Vagina (tissue), 2 donors: ENCODE results near the gene MRPL33. TPM values are rescaled to one million over a fixed set of nuclear protein-coding genes. Genes with fewer than 3 reads are reported as not detected.
A peak's percentile ranks its signal among the peaks of the same experiment; 100 is the strongest.

ENCODE experiments used
- DNase-seq, 2 donors: peaks; one replicate each; pipeline ENCODE4 v3.0.0-alpha.2; 2017; ENCODE audit errors: extremely low spot score in 2 of 2
- H3K27ac ChIP-seq: fragments of 200-600 bp; sonication (generic); one replicate; pipeline ENCODE4 v1.5.1; 2019
- H3K27me3 ChIP-seq: fragments of 200-600 bp; sonication (generic); one replicate; pipeline ENCODE4 v1.5.1; 2019
- H3K36me3 ChIP-seq, 2 donors: fragments of 200-600 bp; sonication (generic); one replicate each; pipeline ENCODE4 v1.5.1; 2017 to 2019
- H3K4me1 ChIP-seq: fragments of 200-600 bp; sonication (generic); one replicate; pipeline ENCODE4 v1.5.1; 2019
- H3K4me3 ChIP-seq, 2 donors: fragments of 200-600 bp; sonication (generic); 1 replicate in 1 of 2; 2 replicates in 1 of 2; pipeline ENCODE4 v1.5.1; 2016 to 2019
- H3K9me3 ChIP-seq: fragments of 200-600 bp; sonication (generic); one replicate; pipeline ENCODE4 v1.5.1; 2019
- POLR2A ChIP-seq, 2 donors: fragments of 450-650 bp; IDR thresholded peaks; one replicate each; pipeline ENCODE4 v1.6.1; 2017; ENCODE audit warnings: antibody characterized with exemption in 2 of 2, mild to moderate bottlenecking in 2 of 2, moderate library complexity in 2 of 2
- POLR2AphosphoS5 ChIP-seq, 2 donors: sonication (generic); formaldehyde crosslinking; IDR thresholded peaks; one replicate each; pipeline ENCODE4 v1.9.0; 2017; ENCODE audit warnings: antibody characterized with exemption in 2 of 2, mild to moderate bottlenecking in 2 of 2, low read depth in 1 of 2; ENCODE audit not compliant: insufficient read depth in 1 of 2
- intact Hi-C: fragments of 100-400 bp; cut with DNase I; formaldehyde crosslinking; loops from one replicate; pipeline ENCODE4 v1.15.1; 2023
- total RNA-seq: library from RNA; depleted of rRNA; stranded (reverse); fragments of >200 nt; gene quantifications from one replicate; pipeline ENCODE4 v1.2.3, GENCODE V29; 2016
- TF ChIP-seq, protein P1 (sequence below), 3 experiments: fragments of 450-650 bp in 2 of 3; fragments of 200-600 bp in 1 of 3; sonication (generic) in 1 of 3; IDR thresholded peaks; one replicate each; pipeline ENCODE4 v1.5.1; 2017 to 2019; ENCODE audit warnings: antibody characterized with exemption in 3 of 3, mild to moderate bottlenecking in 2 of 3, moderate library complexity in 2 of 3

MRPL33 gene
- total RNA-seq, 1 donor from 2014 or later = 87.7 TPM

DNA sequence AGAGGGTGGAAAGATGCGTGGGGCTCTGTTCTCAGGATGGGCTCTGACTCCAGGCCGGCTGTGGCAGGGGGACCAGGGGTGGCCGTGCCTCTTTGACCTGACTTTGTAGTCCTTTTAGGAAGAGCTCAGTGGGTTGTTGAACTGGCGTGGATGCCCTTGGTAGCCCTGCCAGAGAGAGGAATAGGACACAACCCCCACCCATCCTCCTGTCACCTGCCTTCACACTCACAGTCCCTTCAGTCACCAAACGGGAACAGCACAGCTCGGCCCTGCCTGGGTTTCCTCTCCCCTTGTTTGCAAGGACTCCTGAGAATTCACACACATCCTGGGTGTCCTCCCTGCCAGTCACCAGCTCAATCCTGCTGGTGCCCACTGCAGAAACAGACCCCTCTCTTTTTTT is 20.1 kb upstream of the MRPL33 start:
- no peak for DNase-seq
- no peaks in the 10 kb centered on the region for H3K36me3 ChIP-seq
- H3K9me3 ChIP-seq = no peaks in the 10 kb centered on the region
- no peak overlapping the region for H3K4me3 ChIP-seq
- no peaks in the 10 kb centered on the region for H3K4me1 ChIP-seq
- intact Hi-C loops = no loop called here
- TF ChIP-seq POLR2AphosphoS5 (IDR thresholded peaks at IDR 0.05; ENCODE audit: insufficient read depth in 1 of 2, low read depth in 1 of 2) (no peak), POLR2A (IDR thresholded peaks at IDR 0.05) (no peak)
- TF ChIP-seq, protein P1, sequence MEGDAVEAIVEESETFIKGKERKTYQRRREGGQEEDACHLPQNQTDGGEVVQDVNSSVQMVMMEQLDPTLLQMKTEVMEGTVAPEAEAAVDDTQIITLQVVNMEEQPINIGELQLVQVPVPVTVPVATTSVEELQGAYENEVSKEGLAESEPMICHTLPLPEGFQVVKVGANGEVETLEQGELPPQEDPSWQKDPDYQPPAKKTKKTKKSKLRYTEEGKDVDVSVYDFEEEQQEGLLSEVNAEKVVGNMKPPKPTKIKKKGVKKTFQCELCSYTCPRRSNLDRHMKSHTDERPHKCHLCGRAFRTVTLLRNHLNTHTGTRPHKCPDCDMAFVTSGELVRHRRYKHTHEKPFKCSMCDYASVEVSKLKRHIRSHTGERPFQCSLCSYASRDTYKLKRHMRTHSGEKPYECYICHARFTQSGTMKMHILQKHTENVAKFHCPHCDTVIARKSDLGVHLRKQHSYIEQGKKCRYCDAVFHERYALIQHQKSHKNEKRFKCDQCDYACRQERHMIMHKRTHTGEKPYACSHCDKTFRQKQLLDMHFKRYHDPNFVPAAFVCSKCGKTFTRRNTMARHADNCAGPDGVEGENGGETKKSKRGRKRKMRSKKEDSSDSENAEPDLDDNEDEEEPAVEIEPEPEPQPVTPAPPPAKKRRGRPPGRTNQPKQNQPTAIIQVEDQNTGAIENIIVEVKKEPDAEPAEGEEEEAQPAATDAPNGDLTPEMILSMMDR (IDR thresholded peaks at IDR 0.05) = no peak
- H3K27me3 ChIP-seq = no peaks in the 10 kb centered on the region
- H3K27ac ChIP-seq = no peak overlapping the region

DNA sequence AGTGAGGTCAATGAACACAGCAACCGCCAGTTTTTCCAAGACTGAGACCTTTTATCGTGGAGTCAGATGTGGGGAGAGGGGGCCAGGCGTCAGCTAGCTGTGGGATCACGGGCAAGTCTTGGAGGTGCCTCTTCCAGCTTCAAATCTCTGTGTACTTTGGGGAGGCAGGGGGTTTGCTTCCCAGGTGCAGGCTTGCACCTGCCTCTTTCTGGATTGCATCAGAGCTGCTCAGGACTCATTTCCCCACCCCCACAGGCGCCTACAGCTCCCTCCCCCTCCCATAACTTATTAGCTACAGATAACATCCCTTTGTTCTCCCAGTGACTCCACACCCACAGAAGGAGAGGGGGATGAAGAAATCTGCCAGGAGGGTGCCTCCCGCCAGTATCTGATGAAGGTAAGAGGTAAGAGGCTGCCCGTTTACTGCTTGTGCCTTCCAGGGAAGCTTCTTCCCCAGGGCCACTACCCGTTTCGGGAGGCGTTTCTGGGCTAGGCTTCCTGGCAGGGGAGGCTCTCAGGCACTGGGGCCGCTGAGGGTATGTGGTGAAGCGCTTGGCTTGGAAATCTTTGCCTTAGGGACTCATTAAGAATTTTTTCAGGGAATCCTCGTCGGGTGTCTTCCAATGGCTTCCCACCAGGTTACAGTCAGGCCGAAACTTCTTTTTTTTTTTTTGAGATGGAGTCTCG is 18.8 kb upstream of the MRPL33 start:
- Histone ChIP-seq H3K27me3 (no peaks in the 10 kb centered on the region), H3K4me3 (peak overlapping the region in 1 of 2 donors; percentile 9), H3K36me3 (no peaks in the 10 kb centered on the region), H3K9me3 (no peaks in the 10 kb centered on the region), H3K27ac (no peak overlapping the region), H3K4me1 (no peaks in the 10 kb centered on the region)
- TF ChIP-seq, protein P1 (IDR thresholded peaks at IDR 0.05) = no peak
- no peak for TF ChIP-seq POLR2A (IDR thresholded peaks at IDR 0.05)
- no peak for TF ChIP-seq POLR2AphosphoS5 (IDR thresholded peaks at IDR 0.05; ENCODE audit: insufficient read depth in 1 of 2, low read depth in 1 of 2)
- no peak for DNase-seq
- intact Hi-C loops = no loop called here

DNA sequence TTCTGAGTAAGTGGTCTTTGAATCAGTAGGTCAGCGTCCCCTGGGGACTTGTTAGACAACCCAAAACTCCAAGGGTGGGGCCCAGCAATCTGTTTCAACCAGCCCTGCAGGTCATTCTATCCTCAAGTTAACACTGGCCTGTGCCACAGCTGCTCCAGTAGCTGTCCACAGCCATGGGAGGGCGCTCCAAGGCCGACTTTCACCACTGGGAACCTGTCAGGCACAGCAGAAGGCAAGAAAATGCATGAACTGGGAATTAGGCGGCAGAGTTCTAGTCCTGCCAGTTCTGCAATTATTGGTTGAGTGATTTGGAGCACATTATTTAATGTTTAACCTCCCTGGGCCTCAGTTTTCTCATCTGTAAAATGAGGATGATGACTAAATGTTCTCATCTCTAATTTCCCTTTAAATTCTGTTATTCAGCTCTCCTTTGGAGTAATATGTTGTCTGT is 17.4 kb upstream of the MRPL33 start:
- no peak overlapping the region for H3K27ac ChIP-seq
- no peak overlapping the region for H3K4me3 ChIP-seq
- H3K36me3 ChIP-seq = no peaks in the 10 kb centered on the region
- H3K4me1 ChIP-seq = no peaks in the 10 kb centered on the region
- H3K9me3 ChIP-seq = no peaks in the 10 kb centered on the region
- DNase-seq = no peak
- TF ChIP-seq, protein P1 (IDR thresholded peaks at IDR 0.05) = peak in 2 of 3 experiments; percentile 42 to 60
- no peak for TF ChIP-seq POLR2AphosphoS5 (IDR thresholded peaks at IDR 0.05; ENCODE audit: insufficient read depth in 1 of 2, low read depth in 1 of 2)
- intact Hi-C loops = no loop called here
- no peaks in the 10 kb centered on the region for H3K27me3 ChIP-seq

DNA sequence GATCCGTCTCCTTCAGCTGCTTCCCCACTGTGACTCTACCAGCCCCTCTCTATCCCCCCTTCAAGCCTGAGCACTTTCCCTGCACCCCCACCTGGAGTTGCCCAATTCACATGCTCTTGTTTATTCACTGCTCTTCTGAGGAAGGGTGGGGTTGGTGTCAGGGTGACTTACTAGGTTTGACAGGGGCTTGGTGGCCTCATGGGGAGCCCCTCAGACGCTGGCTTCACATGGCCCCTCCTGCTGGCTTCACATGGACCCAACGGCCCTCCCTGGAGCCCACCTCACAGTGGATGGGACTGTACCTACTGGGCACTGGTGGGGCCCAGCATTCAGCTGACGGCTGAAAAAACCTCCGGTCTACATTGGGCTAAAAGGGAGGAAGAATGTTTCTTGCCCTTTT is 16.7 kb upstream of the MRPL33 start:
- no peak overlapping the region for H3K27ac ChIP-seq
- H3K4me3 ChIP-seq = no peak overlapping the region
- no peaks in the 10 kb centered on the region for H3K4me1 ChIP-seq
- no peaks in the 10 kb centered on the region for H3K27me3 ChIP-seq
- no peak for DNase-seq
- no peak for TF ChIP-seq POLR2AphosphoS5 (IDR thresholded peaks at IDR 0.05; ENCODE audit: insufficient read depth in 1 of 2, low read depth in 1 of 2)
- TF ChIP-seq POLR2A (IDR thresholded peaks at IDR 0.05) = no peak
- TF ChIP-seq, protein P1 (IDR thresholded peaks at IDR 0.05) = no peak
- H3K36me3 ChIP-seq = no peaks in the 10 kb centered on the region
- intact Hi-C loops = no loop called here
- no peaks in the 10 kb centered on the region for H3K9me3 ChIP-seq

DNA sequence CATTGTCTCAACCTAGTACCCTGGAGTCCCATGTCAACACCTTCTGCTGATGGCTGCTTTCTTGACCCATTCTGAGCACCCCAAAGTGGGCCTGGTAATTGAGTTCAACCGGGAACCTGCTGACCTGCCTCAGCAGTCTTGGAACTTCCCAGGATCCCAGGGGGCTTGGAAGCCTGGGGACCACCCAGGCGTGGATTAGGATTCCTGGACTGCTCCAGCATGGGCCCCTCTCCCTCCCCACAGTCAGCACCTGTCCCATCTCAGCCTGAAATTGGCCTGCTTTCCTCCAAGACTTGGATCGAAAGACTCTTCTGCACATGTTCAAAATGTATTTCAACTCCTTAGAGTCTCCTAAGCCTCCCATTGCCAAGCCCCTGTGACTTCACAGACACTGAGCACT is 15.4 kb upstream of the MRPL33 start:
- intact Hi-C loops = no loop called here
- no peaks in the 10 kb centered on the region for H3K27me3 ChIP-seq
- no peaks in the 10 kb centered on the region for H3K36me3 ChIP-seq
- TF ChIP-seq POLR2AphosphoS5 (IDR thresholded peaks at IDR 0.05; ENCODE audit: insufficient read depth in 1 of 2, low read depth in 1 of 2) (no peak), POLR2A (IDR thresholded peaks at IDR 0.05) (no peak)
- TF ChIP-seq, protein P1 (IDR thresholded peaks at IDR 0.05) = no peak
- H3K4me3 ChIP-seq = no peak overlapping the region
- no peaks in the 10 kb centered on the region for H3K4me1 ChIP-seq
- no peak overlapping the region for H3K27ac ChIP-seq
- H3K9me3 ChIP-seq = no peaks in the 10 kb centered on the region
- DNase-seq = no peak
